ENCODE data around the gene USP40.

DNA sequence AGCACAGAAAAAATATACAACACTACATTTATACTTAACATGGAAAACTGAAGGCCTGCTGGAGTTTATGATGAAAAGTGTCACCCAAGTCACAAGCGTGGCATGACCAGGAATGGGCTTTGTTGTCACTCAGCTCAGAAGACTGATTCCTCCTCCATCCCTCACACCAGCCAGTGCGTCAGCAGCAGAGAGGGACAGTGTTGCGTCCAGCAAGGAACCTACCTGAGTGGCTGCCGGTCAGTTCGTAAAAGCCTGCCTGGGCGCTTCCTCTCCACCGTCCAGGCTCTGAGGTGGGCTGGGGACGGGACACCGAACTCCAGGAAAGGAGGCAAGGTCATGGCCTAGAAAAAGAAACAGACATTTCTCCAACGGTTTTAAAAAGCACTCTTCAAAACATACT, 77.4 kb downstream of the USP40 start:
- no peak for TF ChIP-seq EZH2 (IDR thresholded peaks at IDR 0.05; ENCODE audit: low read depth)
- TF ChIP-seq, protein P1, sequence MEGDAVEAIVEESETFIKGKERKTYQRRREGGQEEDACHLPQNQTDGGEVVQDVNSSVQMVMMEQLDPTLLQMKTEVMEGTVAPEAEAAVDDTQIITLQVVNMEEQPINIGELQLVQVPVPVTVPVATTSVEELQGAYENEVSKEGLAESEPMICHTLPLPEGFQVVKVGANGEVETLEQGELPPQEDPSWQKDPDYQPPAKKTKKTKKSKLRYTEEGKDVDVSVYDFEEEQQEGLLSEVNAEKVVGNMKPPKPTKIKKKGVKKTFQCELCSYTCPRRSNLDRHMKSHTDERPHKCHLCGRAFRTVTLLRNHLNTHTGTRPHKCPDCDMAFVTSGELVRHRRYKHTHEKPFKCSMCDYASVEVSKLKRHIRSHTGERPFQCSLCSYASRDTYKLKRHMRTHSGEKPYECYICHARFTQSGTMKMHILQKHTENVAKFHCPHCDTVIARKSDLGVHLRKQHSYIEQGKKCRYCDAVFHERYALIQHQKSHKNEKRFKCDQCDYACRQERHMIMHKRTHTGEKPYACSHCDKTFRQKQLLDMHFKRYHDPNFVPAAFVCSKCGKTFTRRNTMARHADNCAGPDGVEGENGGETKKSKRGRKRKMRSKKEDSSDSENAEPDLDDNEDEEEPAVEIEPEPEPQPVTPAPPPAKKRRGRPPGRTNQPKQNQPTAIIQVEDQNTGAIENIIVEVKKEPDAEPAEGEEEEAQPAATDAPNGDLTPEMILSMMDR (conservative IDR thresholded peaks at IDR 0.05): no peak

Data from PC-9 (cell line).